Smooth muscle cell of trachea (primary cell): ENCODE data around the gene CLCN7. TPM values are rescaled to one million over a fixed set of nuclear protein-coding genes. Genes with fewer than 3 reads are reported as not detected.

ENCODE experiments used
- total RNA-seq: library from RNA; depleted of rRNA; stranded (reverse); fragments of >200 nt; gene quantifications from 2 replicates; pipeline ENCODE4 v1.2.1, GENCODE V29; 2014

Gene CLCN7
- total RNA-seq = 71.4 and 169 TPM in 2 replicates

GRCh38 chr16:1474796-1475551 is at the start of gene CLCN7:
Gene CLCN7 (minus strand): TSS chr16:1475028. CDS start chr16:1474974, 54 bp downstream.

GRCh38 chr16:1492923-1493745 is 18.3 kb upstream of the CLCN7 start, which contains the start of gene TELO2:
Gene TELO2 (plus strand): TSS chr16:1493360. CDS start chr16:1494282, 922 bp downstream.

GRCh38 chr16:1488619-1489018 is 13.8 kb upstream of the CLCN7 start, which contains the start of gene PTX4:
Gene PTX4 (minus strand): TSS chr16:1488944. CDS start chr16:1488909, 35 bp downstream.

GRCh38 chr16:1443980-1444729 is 30.7 kb downstream of the CLCN7 start, which contains the start of gene CCDC154:
Gene CCDC154 (minus strand): TSS chr16:1444556. CDS start chr16:1444322, 234 bp downstream.

GRCh38 chr16:1430759-1431496 is 43.9 kb downstream of the CLCN7 start, which contains the start of gene PERCC1:
Gene PERCC1 (plus strand): TSS chr16:1431078. CDS start chr16:1432594, 1,516 bp downstream.

GRCh38 chr16:1414532-1415260 is 60.1 kb downstream of the CLCN7 start, which contains the start of gene UNKL:
Gene UNKL (minus strand): TSS chr16:1414704. CDS start chr16:1414691, 13 bp downstream.

Other genes starting within 250 kb of the CLCN7 start
- gene TPSG1, start 249.8 kb downstream of the CLCN7 start, total RNA-seq = not detected in 2 replicates
- not detected in 2 replicates for gene TPSB2, start 244.8 kb downstream of the CLCN7 start, total RNA-seq
- gene TPSAB1, start 234.3 kb downstream of the CLCN7 start, total RNA-seq = not detected in 2 replicates
- gene TPSD1, start 219.0 kb downstream of the CLCN7 start, total RNA-seq = not detected in 2 replicates
- 54.7 and 83.8 TPM in 2 replicates for gene UBE2I, start 165.4 kb downstream of the CLCN7 start, total RNA-seq
- gene BAIAP3, start 141.4 kb downstream of the CLCN7 start, total RNA-seq = 1.5 and 1.9 TPM in 2 replicates
- gene TSR3, start 123.2 kb downstream of the CLCN7 start, total RNA-seq = 91.6 and 98.8 TPM in 2 replicates
- gene GNPTG, start 123.1 kb downstream of the CLCN7 start, total RNA-seq = 43.3 and 81.2 TPM in 2 replicates
- gene UNKL, start 60.3 kb downstream of the CLCN7 start, total RNA-seq = 11.2 and 12.1 TPM in 2 replicates
- gene UQCC4, start 54.3 kb downstream of the CLCN7 start, total RNA-seq = 8.6 and 12.8 TPM in 2 replicates
- gene PERCC1, start 44.0 kb downstream of the CLCN7 start, total RNA-seq = 0.17 TPM in 1 of 2 replicates, not detected in the other
- 0.29 and 0.66 TPM in 2 replicates for gene CCDC154, start 30.5 kb downstream of the CLCN7 start, total RNA-seq
- gene PTX4, start 13.9 kb upstream of the CLCN7 start, total RNA-seq = 0.29 TPM in 1 of 2 replicates, not detected in the other
- 16.5 and 23.3 TPM in 2 replicates for gene TELO2, start 18.3 kb upstream of the CLCN7 start, total RNA-seq
- gene TMEM204, start 58.6 kb upstream of the CLCN7 start, total RNA-seq = 9.0 and 10.1 TPM in 2 replicates
- 32.1 and 55.1 TPM in 2 replicates for gene IFT140, start 137.0 kb upstream of the CLCN7 start, total RNA-seq
- 8.6 and 8.8 TPM in 2 replicates for gene CRAMP1, start 137.3 kb upstream of the CLCN7 start, total RNA-seq
- gene JPT2, start 203.3 kb upstream of the CLCN7 start, total RNA-seq = 32.7 and 50.9 TPM in 2 replicates
- 48.4 and 59.9 TPM in 2 replicates for gene MAPK8IP3, start 231.2 kb upstream of the CLCN7 start, total RNA-seq